Coronary artery (tissue), 2 donors: ENCODE data around the gene TENM3.

Source experiments
- DNase-seq: peaks from one replicate; pipeline ENCODE4 v3.0.0-alpha.2; 2017; ENCODE audit warnings: low spot score
- H3K27ac ChIP-seq, 2 donors: fragments of 200-600 bp; sonication (generic); one replicate each; pipeline ENCODE4 v1.5.1; 2016 to 2019
- H3K4me3 ChIP-seq: fragments of 200-600 bp; sonication (generic); 2 replicates; pipeline ENCODE4 v1.5.1; 2016; ENCODE audit warnings: mild to moderate bottlenecking, moderate library complexity
- TF ChIP-seq, protein P1 (sequence below): fragments of 200-600 bp; sonication (generic); IDR thresholded peaks from one replicate; pipeline ENCODE4 v1.5.1; 2019; ENCODE audit warnings: antibody characterized with exemption

TENM3 gene

DNA sequence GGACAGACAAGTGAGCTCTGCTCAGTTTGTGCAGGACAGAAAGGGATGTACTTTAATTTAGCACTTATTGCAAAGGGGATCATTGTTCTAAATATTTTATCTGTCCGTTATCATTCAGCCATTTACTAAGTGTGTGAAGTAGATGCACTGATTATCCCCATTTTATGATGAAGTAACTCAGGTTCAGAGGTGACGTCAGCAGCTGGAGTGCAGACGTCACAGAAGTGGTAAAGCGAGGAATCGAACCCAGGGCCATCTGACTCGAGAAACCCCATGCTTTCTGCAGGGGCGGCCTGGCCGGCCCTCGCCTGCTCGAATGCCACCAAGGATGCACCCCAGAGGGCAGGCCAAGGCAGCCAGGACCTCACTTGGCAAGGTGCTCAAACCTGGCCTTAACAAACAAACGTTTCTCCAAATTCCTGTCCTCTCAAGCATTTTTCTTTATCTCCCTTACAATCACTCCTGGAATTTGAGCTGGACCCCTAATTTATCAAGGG, 599.0 kb downstream of the TENM3 start:
- no peak for DNase-seq

DNA sequence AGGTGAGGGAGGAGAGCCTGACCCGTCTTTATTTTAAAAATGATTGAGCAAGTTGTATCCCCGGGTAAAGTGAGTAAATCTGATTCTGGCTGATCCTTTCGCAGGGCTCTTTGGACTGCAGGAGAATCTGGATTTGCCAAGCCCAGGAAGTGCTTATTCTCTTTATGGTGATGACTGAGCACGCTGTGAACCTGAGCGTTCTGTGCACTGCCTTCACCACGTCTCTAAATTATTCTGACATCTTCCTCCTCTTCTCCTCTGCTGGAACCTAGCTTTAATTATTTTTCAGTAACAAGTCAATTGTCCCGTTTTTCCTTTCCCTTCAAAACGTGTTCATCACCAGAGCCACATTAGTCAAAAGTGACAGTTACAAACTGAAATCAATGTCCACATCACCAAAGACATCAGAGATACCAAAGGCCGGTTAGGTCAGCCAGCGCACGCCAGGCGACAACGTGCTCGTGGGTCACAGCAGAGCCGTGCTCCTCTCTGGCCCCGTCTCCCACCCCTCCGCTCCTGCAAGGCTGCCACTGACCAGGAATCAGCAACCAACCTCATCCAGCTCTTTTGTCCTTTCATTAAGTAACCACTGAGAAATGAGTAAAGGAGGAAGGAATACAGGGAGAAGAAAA, 599.7 kb downstream of the TENM3 start:
- H3K4me3 ChIP-seq, result no peak overlapping the region
- no peak overlapping the region for H3K27ac ChIP-seq
- no peak for DNase-seq
- TF ChIP-seq, protein P1, sequence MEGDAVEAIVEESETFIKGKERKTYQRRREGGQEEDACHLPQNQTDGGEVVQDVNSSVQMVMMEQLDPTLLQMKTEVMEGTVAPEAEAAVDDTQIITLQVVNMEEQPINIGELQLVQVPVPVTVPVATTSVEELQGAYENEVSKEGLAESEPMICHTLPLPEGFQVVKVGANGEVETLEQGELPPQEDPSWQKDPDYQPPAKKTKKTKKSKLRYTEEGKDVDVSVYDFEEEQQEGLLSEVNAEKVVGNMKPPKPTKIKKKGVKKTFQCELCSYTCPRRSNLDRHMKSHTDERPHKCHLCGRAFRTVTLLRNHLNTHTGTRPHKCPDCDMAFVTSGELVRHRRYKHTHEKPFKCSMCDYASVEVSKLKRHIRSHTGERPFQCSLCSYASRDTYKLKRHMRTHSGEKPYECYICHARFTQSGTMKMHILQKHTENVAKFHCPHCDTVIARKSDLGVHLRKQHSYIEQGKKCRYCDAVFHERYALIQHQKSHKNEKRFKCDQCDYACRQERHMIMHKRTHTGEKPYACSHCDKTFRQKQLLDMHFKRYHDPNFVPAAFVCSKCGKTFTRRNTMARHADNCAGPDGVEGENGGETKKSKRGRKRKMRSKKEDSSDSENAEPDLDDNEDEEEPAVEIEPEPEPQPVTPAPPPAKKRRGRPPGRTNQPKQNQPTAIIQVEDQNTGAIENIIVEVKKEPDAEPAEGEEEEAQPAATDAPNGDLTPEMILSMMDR, result no peak

More for the DNA sequence above, 599.0 kb downstream of the TENM3 start:
- Histone ChIP-seq H3K27ac (no peak overlapping the region), H3K4me3 (no peak overlapping the region)
- TF ChIP-seq, protein P1, result no peak

DNA sequence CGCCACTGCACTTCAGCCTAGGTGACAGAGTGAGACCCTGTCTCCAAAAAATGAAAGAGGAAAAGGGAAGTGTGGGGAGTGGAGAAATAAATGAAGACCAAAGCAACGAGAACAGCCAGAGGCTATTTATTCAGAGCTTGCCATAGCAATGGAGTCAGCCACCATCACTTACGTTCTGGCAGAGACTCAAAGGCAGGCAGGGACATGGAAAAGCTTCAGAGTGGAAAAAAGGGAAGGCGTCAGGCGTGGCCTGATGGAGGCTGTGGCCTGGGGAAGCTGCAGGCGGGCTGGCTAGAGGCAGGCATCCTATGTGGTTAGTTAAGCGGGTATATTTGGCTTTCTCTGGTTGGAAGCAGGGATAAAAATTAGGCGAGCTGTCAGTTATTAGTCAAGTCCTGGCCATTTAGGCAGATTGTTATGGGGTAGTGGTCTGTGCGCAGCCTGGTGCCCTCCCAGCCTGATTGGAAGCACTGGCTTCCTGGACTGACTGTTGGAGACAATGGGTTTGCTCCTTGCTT, 600.7 kb downstream of the TENM3 start:
- H3K4me3 ChIP-seq, result no peak overlapping the region
- TF ChIP-seq, protein P1, result no peak
- no peak for DNase-seq

DNA sequence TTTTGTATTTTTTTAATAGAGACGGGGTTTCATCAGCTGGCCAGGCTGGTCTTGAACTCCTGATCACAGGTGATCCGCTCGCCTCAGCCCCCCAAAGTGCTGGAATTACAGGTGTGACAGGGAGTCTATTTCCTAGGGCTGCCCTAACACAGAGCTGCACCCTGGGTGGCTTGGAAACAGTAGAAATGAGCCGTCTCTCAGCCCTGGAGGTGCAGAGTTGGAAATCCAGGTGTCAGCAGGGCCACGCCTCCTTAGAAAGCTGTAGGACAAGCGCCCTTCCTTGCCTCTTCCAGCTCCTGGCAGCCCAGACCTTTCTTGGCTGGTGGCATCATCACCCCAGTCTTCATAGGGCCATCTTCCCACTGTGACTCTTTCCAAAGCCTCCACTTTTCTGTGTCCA, 602.4 kb downstream of the TENM3 start:
- TF ChIP-seq, protein P1, result no peak
- no peak for DNase-seq

More for the DNA sequence above, 600.7 kb downstream of the TENM3 start:
- H3K27ac ChIP-seq, result no peak overlapping the region

DNA sequence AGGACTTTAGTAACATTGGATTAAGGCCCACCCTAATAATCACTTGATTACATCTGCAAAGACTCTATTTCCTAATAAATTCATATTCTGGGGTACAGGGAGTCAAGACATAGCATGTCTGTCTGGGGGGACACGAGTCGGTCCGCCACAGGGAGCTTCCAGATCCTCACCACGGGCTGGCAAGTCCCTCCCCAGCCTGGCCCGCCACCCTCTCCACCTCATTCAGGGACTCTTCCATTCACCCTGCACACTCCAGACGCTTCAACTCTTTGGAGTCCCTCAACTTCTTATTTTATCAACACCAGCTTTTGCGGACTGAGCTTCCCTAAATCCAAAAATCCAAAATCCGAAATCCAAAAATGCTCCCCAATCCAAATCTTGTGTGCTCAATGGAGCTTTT, 602.8 kb downstream of the TENM3 start:
- TF ChIP-seq, protein P1, result no peak
- no peak overlapping the region for H3K4me3 ChIP-seq
- no peak overlapping the region for H3K27ac ChIP-seq
- DNase-seq, result no peak

More for the DNA sequence above, 602.4 kb downstream of the TENM3 start:
- H3K4me3 ChIP-seq, result no peak overlapping the region
- no peak overlapping the region for H3K27ac ChIP-seq

DNA sequence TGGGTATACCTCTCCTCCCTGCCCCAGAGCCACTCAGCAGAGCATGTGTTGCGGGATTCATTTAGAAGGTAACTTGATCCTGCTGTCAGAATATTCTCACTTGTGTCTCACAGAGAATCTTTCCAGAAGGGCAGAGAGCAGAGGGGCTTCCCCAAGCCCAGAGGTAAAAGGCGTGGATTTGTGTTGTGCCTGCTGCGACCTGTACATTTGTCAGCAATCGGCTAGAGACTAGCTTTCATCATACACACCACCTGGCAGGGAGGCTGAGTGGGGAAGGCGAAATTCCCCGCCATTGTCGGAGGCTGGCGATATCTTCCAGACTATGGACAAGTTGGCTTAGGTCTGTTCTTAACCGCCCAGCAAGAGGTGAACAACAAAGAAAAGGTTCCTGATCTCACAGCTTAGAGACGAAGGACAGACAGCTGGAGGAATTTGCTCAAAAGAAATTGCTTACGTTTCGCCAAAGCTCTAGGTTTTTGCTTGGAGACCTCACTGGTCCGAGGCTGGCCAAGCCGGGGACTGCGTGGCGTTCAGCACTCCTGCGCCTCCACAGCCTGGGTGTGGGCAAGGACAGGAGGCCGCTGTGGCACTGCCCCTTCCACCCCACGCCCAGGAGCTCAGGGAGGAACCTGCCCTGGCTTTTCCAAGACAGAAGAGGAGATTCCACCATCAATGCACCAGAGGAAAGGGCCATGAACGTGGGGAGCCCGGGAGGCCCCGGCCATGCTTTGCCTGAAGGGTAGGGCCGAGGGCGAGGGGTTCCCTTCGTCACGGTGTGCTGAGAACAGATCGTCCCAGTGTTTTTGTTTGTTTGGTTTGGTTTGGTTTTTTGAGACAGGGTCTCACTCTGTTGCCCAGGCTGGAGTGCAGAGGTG, 604.6 kb downstream of the TENM3 start:
- DNase-seq, result no peak
- no peak overlapping the region for H3K4me3 ChIP-seq
- TF ChIP-seq, protein P1, result no peak

More for the DNA sequence above, 604.6 kb downstream of the TENM3 start:
- no peak overlapping the region for H3K27ac ChIP-seq
